ENCODE data around the gene ZBTB21.

ZBTB21 gene

GRCh38 chr21:42039470-42039901 is 29.3 kb upstream of the ZBTB21 start:
- no peak for DNase-seq

- peak; percentile 33 for DNase-seq
Observed at GRCh38 chr21:42038826-42039425, 28.8 kb upstream of the ZBTB21 start.

- DNase-seq: no peak
Observed at GRCh38 chr21:42038393-42038792, 28.2 kb upstream of the ZBTB21 start.

GRCh38 chr21:42037943-42038342 is 27.8 kb upstream of the ZBTB21 start:
- peak; percentile 28 for DNase-seq

GRCh38 chr21:42037516-42037915 is 27.4 kb upstream of the ZBTB21 start:
- DNase-seq: no peak

- no peak for DNase-seq
Observed at GRCh38 chr21:42036313-42036712, 26.2 kb upstream of the ZBTB21 start.

- no peak for DNase-seq
Observed at GRCh38 chr21:42032968-42033367, 22.8 kb upstream of the ZBTB21 start.

- no peak for DNase-seq
Observed at GRCh38 chr21:42032266-42032665, 22.1 kb upstream of the ZBTB21 start.

GRCh38 chr21:42031816-42032215 is 21.7 kb upstream of the ZBTB21 start:
- DNase-seq: no peak

GRCh38 chr21:42031241-42031640 is 21.1 kb upstream of the ZBTB21 start:
- no peak for DNase-seq

GRCh38 chr21:42030311-42030710 is 20.2 kb upstream of the ZBTB21 start:
- DNase-seq: no peak

GRCh38 chr21:42028766-42029425 is 18.7 kb upstream of the ZBTB21 start:
- DNase-seq: no peak

- DNase-seq: peak; percentile 86
Observed at GRCh38 chr21:42027822-42028765, 17.9 kb upstream of the ZBTB21 start.

- DNase-seq: no peak
Observed at GRCh38 chr21:42027085-42027821, 17.1 kb upstream of the ZBTB21 start.

- no peak for DNase-seq
Observed at GRCh38 chr21:42026082-42026435, 15.9 kb upstream of the ZBTB21 start.

- no peak for DNase-seq
Observed at GRCh38 chr21:42025376-42026081, 15.4 kb upstream of the ZBTB21 start.

GRCh38 chr21:42022906-42023305 is 12.7 kb upstream of the ZBTB21 start:
- no peak for DNase-seq

GRCh38 chr21:42022091-42022430 is 11.9 kb upstream of the ZBTB21 start:
- DNase-seq: no peak

- peak; percentile 32 for DNase-seq
Observed at GRCh38 chr21:42021371-42022090, 11.4 kb upstream of the ZBTB21 start.

GRCh38 chr21:42019706-42020105 is 9.5 kb upstream of the ZBTB21 start:
- no peak for DNase-seq

- DNase-seq: no peak
Observed at GRCh38 chr21:42019101-42019605, 9.0 kb upstream of the ZBTB21 start.

- no peak for DNase-seq
Observed at GRCh38 chr21:42017022-42017421, 6.9 kb upstream of the ZBTB21 start.
